HG03575 (cell line): ENCODE results near the gene CMTM5.

Experiments used
- ATAC-seq: cut with Tn5 transposase; IDR thresholded peaks from one replicate; pipeline ENCODE4 v1.9.1; 2021; ENCODE audit not compliant: unreplicated experiment, insufficient number of reproducible peaks, low FRiP score; ENCODE audit errors: extremely low read depth

CMTM5 gene

DNA sequence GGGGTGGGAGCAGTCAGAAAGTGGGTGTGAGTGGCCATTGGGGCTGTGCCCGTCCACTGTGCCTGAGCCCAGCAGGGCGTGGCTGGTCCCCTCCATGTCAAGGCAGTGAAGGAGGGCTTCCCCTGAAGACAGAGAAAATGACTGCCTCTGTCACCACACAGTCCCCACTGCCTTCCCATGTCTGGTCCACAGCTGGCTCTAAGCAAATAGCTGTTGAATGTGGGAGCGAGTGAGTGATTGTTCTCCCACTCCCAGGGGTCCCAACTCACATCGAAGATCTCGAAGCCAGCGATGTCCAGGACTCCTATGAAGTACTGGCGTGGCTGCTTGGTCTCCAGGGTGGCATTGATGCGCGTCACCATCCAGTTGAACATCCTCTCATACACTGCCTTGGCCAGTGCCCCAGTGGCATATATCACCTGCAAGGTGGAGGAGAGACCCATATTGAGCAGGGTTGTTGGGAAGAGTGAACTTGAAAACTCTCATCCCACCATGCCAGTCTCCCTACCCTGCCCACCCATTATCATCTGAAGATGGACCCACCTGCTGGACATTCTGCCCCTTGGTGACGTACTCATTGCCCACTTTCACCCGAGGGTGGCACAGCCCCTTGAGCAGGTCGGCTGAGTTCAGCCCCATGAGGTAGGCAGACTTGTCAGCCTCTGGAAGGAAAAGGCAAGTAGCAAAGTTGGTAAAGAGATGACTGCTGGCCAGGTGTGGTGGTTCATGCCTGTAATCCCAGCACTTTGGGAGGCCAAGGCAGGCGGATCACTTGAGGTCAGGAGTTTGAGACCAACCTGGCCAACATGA lies 52.0 kb downstream of the CMTM5 start:
- no peak for ATAC-seq
